IMR-90 (cell line): Measurements from ENCODE around the gene RC3H2.

ENCODE experiments used
- BHLHE40 ChIP-seq: fragments of 150-350 bp; IDR thresholded peaks from 2 replicates; pipeline ENCODE4 v1.6.1; 2016; ENCODE audit warnings: mild to moderate bottlenecking, low read depth, low read length
- CHD1 ChIP-seq: IDR thresholded peaks from 2 replicates; pipeline ENCODE4 v1.6.1; 2012; ENCODE audit warnings: low read depth, low read length, improper control_type of control experiment
- FOS ChIP-seq: fragments of 150-350 bp; IDR thresholded peaks from 2 replicates; pipeline ENCODE4 v1.6.1; 2016; ENCODE audit warnings: low read depth, low read length
- MAFK ChIP-seq: IDR thresholded peaks from 2 replicates; pipeline ENCODE4 v1.6.1; 2012; ENCODE audit warnings: low read depth, low read length, improper control_type of control experiment
- MAZ ChIP-seq: IDR thresholded peaks from 2 replicates; pipeline ENCODE4 v1.6.1; 2012; ENCODE audit warnings: low read depth, mild to moderate bottlenecking, low read length, improper control_type of control experiment, moderate library complexity, borderline replicate concordance
- MXI1 ChIP-seq: IDR thresholded peaks from 2 replicates; pipeline ENCODE4 v1.6.1; 2012; ENCODE audit warnings: low read depth, mild to moderate bottlenecking, low read length, moderate library complexity, borderline replicate concordance
- POLR2A ChIP-seq: IDR thresholded peaks from 2 replicates; pipeline ENCODE4 v1.6.1; 2012; ENCODE audit warnings: mild to moderate bottlenecking, low read depth, low read length
- RAD21 ChIP-seq: IDR thresholded peaks from 2 replicates; pipeline ENCODE4 v1.6.1; 2012; ENCODE audit warnings: low read length, improper control_type of control experiment
- RCOR1 ChIP-seq: IDR thresholded peaks from 2 replicates; pipeline ENCODE4 v1.6.1; 2012; ENCODE audit warnings: mild to moderate bottlenecking, low read length, improper control_type of control experiment; ENCODE audit not compliant: insufficient replicate concordance
- RFX5 ChIP-seq: IDR thresholded peaks from 2 replicates; pipeline ENCODE4 v1.8.0; 2012; ENCODE audit warnings: low read depth, mild to moderate bottlenecking, low read length, moderate library complexity
- SMC3 ChIP-seq: fragments of 150-350 bp; IDR thresholded peaks from 2 replicates; pipeline ENCODE4 v1.6.1; 2016; ENCODE audit warnings: low read depth, mild to moderate bottlenecking, antibody characterized with exemption, low read length, moderate library complexity
- TF ChIP-seq, protein P1 (sequence below): fragments of 150-350 bp; IDR thresholded peaks from 2 replicates; pipeline ENCODE4 v1.6.1; 2017; ENCODE audit warnings: mild to moderate bottlenecking, antibody characterized with exemption, low read length, low read depth
- TF ChIP-seq, protein P2 (sequence below): conservative IDR thresholded peaks from 2 replicates; pipeline ENCODE4 v1.5.1; 2012; ENCODE audit warnings: mild to moderate bottlenecking, low read depth, low read length, improper control_type of control experiment
- TF ChIP-seq, protein P3 (sequence below): fragments of 150-350 bp; IDR thresholded peaks from 2 replicates; pipeline ENCODE4 v1.6.1; 2016; ENCODE audit warnings: low read depth, mild to moderate bottlenecking, low read length, moderate library complexity, borderline replicate concordance

DNA sequence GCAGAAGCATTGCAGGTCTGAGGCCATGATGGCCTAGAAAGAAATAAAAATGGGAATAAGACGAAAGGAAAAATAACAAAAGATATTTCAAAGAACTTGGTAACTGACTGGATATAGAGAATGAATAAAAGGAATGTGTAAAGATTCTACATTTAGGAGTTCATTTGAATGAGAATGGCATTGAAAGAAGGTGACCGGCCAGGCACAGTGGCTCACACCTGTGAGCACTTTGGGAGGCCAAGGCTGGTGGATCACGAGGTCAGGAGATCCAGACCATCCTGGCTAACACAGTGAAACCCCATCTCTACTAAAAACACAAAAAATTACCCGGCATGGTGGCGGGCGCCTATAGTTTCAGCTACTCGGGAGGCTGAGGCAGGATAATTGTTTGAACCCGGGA, 17.6 kb upstream of the RC3H2 start:
- TF ChIP-seq, protein P1, sequence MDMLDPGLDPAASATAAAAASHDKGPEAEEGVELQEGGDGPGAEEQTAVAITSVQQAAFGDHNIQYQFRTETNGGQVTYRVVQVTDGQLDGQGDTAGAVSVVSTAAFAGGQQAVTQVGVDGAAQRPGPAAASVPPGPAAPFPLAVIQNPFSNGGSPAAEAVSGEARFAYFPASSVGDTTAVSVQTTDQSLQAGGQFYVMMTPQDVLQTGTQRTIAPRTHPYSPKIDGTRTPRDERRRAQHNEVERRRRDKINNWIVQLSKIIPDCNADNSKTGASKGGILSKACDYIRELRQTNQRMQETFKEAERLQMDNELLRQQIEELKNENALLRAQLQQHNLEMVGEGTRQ = no peak
- TF ChIP-seq, protein P2, sequence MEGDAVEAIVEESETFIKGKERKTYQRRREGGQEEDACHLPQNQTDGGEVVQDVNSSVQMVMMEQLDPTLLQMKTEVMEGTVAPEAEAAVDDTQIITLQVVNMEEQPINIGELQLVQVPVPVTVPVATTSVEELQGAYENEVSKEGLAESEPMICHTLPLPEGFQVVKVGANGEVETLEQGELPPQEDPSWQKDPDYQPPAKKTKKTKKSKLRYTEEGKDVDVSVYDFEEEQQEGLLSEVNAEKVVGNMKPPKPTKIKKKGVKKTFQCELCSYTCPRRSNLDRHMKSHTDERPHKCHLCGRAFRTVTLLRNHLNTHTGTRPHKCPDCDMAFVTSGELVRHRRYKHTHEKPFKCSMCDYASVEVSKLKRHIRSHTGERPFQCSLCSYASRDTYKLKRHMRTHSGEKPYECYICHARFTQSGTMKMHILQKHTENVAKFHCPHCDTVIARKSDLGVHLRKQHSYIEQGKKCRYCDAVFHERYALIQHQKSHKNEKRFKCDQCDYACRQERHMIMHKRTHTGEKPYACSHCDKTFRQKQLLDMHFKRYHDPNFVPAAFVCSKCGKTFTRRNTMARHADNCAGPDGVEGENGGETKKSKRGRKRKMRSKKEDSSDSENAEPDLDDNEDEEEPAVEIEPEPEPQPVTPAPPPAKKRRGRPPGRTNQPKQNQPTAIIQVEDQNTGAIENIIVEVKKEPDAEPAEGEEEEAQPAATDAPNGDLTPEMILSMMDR = no peak
- TF ChIP-seq MXI1 (no peak), BHLHE40 (no peak), RCOR1 (no peak), POLR2A (no peak), MAFK (no peak), CHD1 (no peak), RAD21 (no peak), RFX5 (no peak), MAZ (no peak), SMC3 (no peak), FOS (no peak)
- TF ChIP-seq, protein P3, sequence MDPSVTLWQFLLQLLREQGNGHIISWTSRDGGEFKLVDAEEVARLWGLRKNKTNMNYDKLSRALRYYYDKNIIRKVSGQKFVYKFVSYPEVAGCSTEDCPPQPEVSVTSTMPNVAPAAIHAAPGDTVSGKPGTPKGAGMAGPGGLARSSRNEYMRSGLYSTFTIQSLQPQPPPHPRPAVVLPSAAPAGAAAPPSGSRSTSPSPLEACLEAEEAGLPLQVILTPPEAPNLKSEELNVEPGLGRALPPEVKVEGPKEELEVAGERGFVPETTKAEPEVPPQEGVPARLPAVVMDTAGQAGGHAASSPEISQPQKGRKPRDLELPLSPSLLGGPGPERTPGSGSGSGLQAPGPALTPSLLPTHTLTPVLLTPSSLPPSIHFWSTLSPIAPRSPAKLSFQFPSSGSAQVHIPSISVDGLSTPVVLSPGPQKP = no peak
